Ureter (tissue), 1 donor: ENCODE measurements around the gene ARMS2. TPM values are rescaled to one million over a fixed set of nuclear protein-coding genes. Genes with fewer than 3 reads are reported as not detected.
A peak's percentile ranks its signal among the peaks of the same experiment; 100 is the strongest.

Experiments used
- DNase-seq: peaks from one replicate; pipeline ENCODE4 v3.0.0-alpha.2; 2020; ENCODE audit warnings: low spot score
- total RNA-seq: library from RNA; stranded (reverse); gene quantifications from one replicate; pipeline ENCODE4 v1.2.4, GENCODE V29; 2023
- donor health status: DM: yes; HTN: yes; CAD: no.

Gene ARMS2
- total RNA-seq, 1 donor from 2014 or later, result not detected

DNA sequence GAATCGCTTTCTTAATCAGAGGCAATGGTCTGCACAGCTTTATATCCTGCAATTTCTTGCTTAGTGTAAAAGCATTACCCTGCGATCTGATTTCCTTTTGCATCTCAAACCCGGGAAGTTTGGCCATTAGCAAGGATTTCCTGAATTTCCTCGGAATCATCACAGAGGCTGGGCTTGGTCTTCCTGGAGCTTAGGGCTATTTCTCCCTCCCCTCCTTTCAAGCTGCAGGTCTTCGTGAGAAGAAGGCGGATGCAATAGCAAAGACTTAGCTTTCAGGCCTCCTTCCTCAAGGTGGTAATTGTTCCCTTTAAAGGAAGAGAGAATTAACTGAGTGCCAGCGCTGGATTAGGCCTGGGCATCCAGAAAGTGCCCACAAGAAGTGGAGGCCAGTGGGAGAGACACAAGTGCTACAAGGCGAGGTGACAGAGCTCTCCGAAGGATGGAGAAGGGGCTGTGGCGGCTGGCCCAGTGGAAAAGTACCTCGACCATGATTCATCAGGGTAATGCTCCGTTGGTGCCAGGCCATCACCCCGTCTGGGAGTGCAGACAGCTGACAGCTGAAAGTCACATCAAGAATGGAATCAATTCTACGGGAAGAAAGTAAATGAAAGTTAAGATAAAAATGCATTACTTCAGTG is 4.0 kb upstream of the ARMS2 start:
- no peak for DNase-seq

DNA sequence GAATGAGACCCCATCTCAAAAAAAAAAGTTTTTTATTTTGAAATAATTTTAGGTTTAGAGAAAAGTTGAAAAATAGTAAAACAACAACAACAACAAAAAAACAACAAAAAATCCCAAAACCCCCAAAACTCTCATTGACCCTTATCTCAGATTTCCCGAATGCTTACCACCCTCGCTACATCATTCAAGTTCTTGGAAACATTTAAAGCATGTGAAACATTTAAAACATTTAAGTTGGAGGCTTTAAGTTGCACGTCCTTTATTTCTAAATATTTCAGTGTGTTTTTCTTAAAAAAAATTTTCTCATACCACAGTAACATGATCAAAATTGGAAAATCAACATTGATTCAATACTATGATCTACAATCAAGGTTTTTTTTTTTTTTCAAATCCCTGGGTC is 382 bp upstream of the ARMS2 start:
- DNase-seq, result no peak

DNA sequence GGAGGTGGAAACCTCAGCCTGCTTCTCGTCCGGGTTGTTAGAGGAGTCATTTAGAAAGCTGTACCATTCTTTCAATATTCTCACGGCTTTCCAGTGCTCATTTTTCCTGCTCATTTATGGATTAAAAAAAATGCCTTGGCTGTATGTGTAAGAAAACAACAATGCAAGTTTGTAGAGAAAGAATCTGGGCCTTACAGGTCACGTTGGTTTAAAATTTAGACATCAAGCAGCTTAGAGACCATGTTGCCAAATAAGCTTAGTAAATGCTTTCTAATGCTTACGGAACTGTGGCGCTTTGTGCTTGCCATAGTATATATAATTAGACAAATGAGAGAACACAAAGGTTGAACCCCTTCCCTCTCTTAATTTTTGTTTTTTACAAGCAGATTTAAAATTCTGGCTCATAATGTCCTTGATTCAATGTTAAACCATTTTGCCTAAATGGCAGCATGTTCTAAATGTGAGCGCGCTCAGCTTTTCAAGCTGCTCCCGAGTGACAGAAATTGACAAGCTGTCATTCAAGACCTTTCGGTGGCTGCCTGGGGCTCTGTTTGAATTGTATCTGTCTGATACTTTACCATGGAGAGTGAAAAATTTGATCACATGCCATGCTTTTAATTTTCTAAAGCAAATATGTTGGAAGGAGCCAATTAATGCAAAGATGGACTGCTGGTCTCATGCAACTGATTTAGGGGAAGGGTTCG is 1.1 kb downstream of the ARMS2 start:
- DNase-seq, result no peak

DNA sequence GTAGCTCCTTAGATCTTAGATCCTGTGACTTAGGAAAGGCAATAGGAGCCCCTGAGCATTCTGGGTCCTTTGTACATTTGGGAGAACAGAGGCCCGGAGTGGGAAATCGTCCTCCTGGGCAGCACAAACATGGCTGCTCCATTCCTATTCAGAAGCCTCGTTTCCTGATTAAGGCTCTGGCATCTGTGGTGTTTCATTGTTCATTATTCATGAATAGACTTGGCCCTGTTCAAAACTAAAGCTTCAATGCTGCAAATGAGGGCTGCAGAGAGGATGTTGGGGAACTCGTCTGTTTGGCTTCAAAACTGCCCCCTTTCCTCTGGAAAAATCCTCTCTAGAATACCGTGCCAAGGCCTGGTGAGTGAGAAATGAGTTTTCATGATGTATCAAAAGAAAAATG is 3.5 kb downstream of the ARMS2 start:
- no peak for DNase-seq

DNA sequence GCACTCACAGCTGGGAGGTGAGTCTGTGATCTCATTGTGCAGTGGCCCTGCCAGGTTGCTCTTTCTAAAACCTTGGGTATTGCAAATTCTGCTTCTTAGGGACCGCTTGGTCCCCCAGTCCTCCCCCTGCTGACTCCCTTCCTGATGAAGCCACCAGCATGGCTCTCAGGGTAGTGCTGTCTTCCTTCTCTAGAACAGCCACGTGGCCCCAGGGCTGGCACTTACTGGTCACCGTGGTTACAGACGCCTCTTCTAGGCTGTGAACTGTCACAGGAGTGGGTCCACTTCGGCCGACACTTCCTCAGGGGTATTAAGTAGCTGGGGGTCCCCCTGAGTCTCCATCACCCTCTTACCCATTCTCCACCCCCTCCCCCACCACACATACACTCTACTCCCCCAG is 4.2 kb downstream of the ARMS2 start:
- no peak for DNase-seq

DNA sequence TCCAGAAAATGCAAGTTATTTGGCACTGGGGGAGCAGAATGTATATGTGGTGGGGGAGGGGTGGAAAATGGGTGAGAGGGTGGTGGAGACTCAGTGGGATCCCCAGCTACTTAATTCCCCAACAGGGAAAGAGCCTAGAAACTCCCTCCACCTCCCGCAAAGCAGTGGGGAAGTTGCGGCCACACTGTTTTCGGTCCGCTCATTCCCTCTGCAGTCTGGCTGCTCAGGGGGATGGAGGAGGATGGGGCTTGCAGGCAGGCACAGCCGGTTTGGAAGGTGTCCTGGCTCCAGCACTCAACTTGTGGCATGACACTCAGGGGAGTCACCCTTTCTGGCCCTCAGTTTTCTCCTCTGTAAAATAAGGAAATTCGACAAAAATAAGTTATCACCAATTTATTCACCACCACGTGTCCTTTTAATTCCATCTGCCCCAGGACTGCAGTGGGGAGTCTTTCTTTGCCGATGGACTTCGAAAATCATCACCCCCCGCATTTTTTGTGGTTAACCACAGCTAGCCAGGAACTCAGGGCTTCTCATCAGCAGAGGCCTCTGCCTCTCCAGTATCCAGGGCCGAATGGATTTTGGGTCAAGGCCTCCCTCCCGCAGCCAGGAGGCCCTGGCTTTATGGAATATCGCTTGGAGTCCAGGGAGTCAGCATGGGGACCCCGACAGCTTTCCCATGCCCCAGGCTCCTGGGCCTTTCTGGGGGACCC is 5.3 kb downstream of the ARMS2 start:
- DNase-seq, result no peak

DNA sequence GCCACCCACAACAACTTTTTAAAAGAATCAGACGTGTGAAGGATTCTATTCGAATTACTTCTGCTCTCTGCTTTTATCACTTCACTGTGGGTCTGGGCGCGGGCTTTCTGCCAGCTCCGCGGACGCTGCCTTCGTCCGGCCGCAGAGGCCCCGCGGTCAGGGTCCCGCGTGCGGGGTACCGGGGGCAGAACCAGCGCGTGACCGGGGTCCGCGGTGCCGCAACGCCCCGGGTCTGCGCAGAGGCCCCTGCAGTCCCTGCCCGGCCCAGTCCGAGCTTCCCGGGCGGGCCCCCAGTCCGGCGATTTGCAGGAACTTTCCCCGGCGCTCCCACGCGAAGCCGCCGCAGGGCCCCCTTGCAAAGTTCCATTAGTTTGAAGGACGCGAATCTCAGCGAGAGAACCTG is 6.4 kb downstream of the ARMS2 start:
- no peak for DNase-seq

DNA sequence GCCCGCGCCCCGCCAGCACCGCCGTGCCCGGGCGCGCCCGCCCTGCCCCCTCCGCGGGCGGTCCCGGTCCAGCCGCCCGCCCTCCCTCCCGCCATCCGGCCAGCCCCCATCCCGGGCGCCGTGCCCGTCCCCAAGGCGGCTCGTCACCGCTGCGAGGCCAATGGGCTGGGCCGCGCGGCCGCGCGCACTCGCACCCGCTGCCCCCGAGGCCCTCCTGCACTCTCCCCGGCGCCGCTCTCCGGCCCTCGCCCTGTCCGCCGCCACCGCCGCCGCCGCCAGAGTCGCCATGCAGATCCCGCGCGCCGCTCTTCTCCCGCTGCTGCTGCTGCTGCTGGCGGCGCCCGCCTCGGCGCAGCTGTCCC is 6.9 kb downstream of the ARMS2 start, which contains the start of gene HTRA1:
HTRA1 (plus strand) TSS at position 187 of the 362 bp plus-strand sequence; CDS start at position 287, 100 bp downstream.
- peak; percentile 74 for DNase-seq

DNA sequence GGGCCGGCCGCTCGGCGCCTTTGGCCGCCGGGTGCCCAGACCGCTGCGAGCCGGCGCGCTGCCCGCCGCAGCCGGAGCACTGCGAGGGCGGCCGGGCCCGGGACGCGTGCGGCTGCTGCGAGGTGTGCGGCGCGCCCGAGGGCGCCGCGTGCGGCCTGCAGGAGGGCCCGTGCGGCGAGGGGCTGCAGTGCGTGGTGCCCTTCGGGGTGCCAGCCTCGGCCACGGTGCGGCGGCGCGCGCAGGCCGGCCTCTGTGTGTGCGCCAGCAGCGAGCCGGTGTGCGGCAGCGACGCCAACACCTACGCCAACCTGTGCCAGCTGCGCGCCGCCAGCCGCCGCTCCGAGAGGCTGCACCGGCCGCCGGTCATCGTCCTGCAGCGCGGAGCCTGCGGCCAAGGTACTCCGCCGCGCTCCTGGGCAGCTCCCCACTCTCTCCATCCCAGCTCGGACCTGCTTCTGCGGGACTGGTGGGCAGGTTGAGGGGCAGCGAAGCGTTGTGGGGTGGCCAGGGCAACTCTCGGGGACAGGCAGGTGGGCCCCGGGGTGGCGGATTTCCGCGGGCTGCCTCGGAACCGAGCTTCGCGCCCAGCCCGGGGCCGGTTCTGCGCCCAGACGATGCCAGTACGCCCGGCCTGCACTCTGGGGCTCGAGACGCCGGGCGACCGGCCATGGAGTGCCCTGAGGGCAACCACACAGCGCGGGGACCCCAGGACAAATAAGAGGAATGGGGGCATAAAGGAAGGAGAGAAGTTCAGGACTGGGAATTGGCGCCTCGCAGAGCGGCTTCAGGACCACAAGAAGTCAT is 7.5 kb downstream of the ARMS2 start:
- no peak for DNase-seq

DNA sequence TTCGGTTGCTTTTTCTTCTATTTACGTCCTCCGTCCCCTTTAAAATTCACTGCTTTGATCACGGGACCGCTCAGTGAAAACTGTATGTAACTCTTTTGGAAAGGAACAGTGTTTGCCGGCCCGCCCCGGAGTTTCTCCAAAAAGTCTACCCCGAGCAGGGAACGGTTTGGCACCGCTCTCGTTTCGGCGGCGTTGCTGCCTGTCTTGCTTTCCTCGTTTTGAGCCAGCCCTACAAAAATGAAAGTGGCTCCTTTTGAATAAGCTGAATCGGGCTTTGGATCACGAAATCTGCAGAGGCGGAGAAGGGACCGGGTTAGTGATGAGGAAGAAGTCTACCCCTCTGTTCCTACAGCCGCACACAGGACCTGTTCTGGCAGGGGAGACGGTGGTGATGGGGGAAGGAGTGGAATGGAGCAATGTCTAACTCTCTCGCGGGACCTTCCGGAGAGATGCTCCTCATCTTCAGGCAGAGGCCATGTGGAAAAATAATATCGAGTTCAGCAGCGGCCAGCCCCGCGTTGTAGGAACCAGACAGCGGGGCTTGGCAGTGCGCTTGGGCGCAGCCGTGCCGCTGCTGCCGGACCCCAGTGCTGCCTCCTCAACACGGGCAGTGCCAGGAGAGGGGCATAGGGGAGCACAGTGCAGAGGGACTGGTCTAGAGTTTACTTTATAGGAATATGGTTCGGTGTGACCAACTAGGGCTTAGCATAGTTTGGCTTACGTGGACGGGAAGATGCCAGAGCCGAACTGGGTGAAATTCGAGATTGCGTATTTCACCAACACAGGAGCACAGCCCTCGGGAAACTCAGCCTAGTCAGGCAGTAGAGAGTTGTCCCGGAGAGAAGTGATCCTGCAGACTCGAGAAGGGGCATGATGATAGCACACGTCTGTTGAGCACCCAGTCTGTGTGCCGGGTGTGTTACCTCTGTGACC is 8.3 kb downstream of the ARMS2 start:
- peak; percentile 54 for DNase-seq

DNA sequence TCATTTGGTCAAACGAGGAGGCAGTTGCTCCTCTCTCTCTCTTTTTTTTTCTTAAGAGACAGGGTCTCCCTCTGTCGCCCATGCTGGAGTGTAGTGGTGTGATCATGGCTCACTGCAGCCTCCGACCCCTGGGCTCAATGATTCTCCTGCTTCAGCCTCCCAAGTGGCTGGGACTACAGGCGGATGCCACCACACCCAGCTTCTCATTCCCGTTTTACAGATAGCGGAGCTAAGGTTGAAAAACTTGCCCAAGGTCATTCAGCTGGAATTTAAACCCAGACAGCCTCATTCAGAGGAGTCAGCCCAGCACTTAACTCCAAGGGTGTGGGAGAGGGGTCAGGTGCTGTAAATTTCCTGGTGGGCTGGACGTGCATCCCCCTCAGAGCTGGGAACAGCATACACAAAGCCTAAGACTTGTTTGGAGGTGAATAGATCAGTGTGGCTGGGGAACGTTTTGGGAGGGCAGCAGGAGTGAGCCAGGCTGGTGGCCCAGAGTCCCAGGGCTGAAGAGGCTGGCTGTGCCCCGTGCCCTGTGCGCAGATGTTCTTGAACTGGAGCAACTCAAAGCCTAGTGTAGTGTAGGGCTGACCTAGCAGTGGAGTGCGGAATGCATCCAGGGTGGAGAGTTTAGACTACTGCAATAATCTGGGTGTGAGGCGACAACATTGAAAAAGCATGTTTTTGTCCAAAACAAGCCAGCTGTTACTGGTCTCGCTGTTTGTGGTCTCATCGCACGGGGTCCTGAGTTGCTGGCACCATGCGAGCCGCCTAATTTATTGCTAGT is 9.2 kb downstream of the ARMS2 start:
- DNase-seq, result no peak

DNA sequence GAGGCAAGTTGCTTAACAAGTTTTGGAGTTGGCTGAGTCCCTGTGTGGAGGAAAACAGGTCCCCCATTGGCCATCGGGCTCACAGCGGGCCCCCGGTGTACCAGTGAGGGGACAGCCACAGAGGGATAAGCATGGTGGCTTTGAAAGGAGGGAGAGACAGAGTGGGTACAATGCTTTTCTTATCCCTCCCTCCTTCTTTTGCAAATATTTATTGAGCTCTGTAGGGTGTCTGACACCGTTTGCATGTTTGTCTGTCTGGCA is 9.7 kb downstream of the ARMS2 start:
- DNase-seq, result no peak

DNA sequence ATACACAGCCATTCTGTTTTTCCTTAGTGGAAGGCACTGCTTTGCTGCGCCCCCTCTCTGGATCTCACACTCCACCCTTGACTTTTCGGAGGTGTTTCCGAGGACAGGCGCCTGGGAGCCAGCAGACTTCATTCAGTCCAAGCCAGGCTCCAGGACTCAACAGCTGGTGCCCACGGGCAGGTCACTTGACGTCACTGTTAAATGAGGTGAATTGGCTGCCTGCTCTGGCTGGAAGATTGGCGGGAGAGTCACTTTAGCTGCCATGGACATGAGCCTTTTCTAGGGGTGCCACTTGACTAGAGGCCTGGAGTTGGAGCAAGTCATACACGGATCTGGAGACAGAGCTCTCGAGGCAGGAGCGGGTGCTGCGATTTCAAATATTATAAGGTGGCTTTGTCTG is 10.1 kb downstream of the ARMS2 start:
- DNase-seq, result no peak

DNA sequence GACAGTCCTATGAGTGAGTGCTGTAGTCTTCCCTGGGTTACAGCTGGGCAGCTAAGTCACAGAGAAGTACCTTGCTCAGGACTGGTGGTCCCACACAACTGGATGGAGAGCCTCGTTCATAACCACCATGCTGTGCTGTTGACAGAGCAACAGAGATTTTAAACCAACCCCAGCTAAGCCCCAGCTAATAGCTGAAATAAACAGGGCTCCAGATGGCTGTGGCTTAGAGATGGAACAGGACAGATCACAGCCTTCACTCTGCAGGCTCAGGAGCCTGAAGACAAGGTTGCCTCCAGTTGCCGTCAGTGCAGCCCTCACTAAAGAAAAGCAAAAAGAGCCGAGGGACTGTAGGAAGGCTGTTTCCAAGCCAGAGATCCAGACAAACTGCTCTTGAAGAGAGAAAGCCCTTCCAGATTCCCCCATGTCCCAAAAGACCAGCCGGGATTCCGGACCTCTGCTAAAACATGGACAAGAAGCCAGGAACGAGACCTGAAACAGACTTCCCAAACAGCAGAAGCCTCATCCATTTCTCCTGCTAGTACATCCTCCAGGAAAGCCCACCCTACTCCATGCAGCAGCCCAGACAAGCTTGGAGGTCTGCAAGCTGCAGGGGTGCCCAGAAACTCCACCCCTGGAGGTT is 11.1 kb downstream of the ARMS2 start:
- DNase-seq, result no peak

DNA sequence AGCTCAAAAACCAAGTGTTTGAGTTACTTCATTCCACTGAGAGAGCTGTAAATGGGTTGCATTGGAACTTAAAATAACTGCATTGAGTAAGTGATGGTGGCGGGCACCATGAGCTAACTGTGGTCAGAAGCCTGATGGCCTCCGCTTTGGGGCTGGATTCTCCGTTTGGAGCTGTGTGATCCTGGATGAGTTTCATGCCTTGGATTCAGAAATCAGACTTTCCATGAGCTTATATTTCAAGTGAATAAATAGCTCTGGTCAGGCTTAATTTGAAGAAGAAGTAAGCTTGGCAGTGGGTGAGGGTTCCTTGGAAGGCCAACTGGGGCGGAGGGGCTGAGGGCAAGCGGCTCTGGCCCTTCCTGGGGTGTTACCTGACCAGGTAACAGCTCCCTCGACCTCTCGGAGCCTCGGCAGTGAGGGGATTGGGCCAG is 12.5 kb downstream of the ARMS2 start:
- no peak for DNase-seq

DNA sequence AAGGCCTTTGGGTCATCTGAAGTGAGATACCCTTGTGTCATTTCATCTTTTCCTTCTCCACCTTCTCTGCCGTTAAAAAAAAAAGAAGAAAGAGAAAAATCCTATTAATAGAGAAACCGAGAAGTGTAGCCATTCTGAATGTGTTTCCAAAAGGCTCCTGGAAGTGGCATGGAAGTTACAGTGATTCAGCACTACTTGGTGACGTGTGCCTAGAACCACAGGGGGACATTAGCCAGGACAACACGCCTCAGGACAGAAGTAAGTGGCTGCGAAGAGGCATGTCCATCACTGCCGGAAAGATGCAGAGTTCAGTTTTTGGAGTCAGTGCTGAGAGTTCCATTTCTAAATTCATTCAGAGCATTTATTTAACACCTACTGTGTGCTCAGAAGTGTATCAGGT is 13.2 kb downstream of the ARMS2 start:
- no peak for DNase-seq

DNA sequence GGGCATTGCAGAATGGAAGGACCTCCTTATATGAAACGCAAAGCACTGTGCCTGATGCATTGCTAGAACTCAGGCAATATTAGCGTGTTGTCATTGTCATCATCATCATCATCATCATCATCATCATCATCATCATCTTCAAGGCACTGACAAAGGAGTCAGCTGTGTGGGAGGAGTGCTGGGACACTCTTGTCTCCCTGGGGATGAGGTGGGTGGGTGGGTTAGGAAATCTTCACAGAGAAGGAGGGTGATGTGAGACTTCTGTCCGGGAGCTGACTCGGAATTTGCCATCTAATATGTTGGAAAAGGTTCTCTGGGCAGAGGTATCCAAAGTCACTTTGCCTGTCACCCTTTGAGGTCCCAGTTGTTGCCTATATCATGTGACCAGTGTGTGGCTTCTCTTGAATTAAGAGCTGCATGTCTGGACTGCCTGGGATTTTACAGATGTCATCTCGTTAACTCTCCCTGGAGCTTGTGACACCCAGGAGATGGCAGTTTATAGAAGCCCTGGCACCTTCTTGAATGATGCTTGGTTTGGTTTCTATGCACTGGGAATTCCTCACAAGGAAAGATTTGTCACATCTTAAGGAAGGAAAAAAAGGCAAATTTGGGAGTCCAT is 14.0 kb downstream of the ARMS2 start:
- no peak for DNase-seq

DNA sequence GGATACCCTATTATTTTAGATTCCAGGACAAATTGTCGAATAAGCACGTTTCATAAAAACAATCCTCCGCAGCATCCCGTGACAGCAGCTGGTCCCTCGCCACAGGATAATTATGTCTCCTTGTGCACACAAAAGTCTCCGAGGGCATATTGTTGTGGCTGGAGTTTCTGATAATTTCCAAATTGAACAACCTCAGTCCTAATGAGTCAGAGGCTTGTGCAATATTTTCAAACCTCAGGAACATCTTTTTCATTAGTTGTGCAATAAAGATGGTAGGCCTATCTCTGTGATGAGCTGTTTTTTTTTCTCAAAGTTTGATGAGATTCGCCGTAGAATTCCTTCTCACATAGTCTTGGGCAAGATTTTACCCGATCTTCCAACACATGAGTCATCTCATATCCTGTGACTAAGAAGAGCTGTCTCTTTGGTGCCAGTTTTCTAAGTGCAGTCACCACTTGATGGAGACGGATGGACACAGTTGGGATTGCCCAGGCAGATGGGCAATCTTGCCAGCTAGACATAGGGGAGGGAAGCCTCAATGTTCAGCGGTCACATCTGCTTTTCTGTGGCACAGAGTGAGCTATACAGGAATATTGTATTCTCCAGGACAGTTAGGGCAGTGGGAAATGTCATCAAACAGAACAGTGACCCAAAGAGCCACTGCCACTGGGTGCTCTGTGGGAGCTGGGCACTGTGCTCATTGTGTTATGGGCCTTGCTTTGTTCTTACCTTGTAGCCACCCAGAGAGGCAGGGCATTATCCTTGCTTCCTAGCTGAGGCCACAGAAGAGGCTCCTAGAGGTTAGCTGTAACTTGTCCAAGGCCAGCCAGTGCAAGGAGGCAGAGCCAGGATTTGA is 14.7 kb downstream of the ARMS2 start:
- no peak for DNase-seq

DNA sequence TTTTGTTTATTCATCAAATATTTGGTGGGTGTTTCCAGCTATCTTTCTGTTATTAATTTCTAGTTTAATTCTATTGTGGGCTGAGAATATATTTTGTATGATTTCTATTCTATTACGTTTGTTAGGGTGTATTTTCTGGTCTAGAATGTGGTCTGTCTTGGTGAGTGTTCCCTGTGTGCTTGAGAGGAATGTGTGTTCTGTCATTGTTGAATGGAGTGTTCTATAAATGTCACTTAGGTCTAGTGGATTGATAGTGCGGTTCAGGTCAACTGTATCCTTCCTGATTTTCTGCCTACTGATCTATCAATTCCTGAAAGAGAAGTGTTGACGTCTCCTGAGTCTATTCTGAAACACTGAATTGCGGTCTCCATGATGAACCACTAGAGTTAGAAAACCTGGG is 15.4 kb downstream of the ARMS2 start:
- DNase-seq, result no peak
